Right lung (tissue), 5 donors: Measurements from ENCODE around the gene GART. TPM values are rescaled to one million over a fixed set of nuclear protein-coding genes. Genes with fewer than 3 reads are reported as not detected.
"Not testable (repeated sequence)": the region's sequence is repeated elsewhere in the genome, so short reads cannot be mapped to it uniquely, and the experiment has no call there.

ENCODE experiments used
- DNase-seq, 2 donors: peaks; one replicate each; pipeline ENCODE4 v3.0.0-alpha.2; 2013
- polyA plus RNA-seq, 5 donors: library from polyadenylated mRNA; unstranded; fragments of 120-200 nt; gene quantifications; one replicate each; pipeline versions ENCODE4 v1.2.1 to v1.2.3, GENCODE V29; 2013; ENCODE audit warnings: inconsistent platforms in 1 of 5, low replicate concordance in 1 of 5; ENCODE audit not compliant: insufficient read length in 5 of 5, insufficient read depth in 1 of 5

The GART gene
- polyA plus RNA-seq, 5 donors, result 66.2 to 93.3 (median 77.4) TPM

- no peak for DNase-seq
Measured at GRCh38 chr21:33522297-33522952, 19.5 kb downstream of the GART start.

- DNase-seq, result no peak
Measured at GRCh38 chr21:33518899-33519298, 23.0 kb downstream of the GART start.

GRCh38 chr21:33514229-33514628 is 27.7 kb downstream of the GART start:
- peak; percentile 42 to 62 for DNase-seq

- DNase-seq, result no peak
Measured at GRCh38 chr21:33512481-33512880, 29.4 kb downstream of the GART start.

GRCh38 chr21:33511639-33512038 is 30.3 kb downstream of the GART start:
- no peak for DNase-seq

- DNase-seq, result no peak
Measured at GRCh38 chr21:33510826-33511225, 31.1 kb downstream of the GART start.

GRCh38 chr21:33507003-33507402 is 34.9 kb downstream of the GART start:
- DNase-seq, result not testable (repeated sequence)

- no peak for DNase-seq
Measured at GRCh38 chr21:33505833-33506232, 36.1 kb downstream of the GART start.

- no peak for DNase-seq
Measured at GRCh38 chr21:33496345-33496744, 45.6 kb downstream of the GART start.

GRCh38 chr21:33495743-33496142 is 46.2 kb downstream of the GART start:
- no peak for DNase-seq

GRCh38 chr21:33493756-33494155 is 48.2 kb downstream of the GART start:
- no peak for DNase-seq

GRCh38 chr21:33492571-33492970 is 49.3 kb downstream of the GART start:
- peak; percentile 28 to 36 for DNase-seq

GRCh38 chr21:33491373-33492102 is 50.4 kb downstream of the GART start, which contains the start of gene DNAJC28:
Gene DNAJC28, minus strand, starts transcription at chr21:33491716. Its CDS starts 2,323 bp downstream, at chr21:33489393.
- DNase-seq, result peak; percentile 95 to 96

GRCh38 chr21:33490991-33491372 is 50.9 kb downstream of the GART start:
- no peak for DNase-seq

- DNase-seq, result no peak
Measured at GRCh38 chr21:33488936-33489335, 53.0 kb downstream of the GART start.

GRCh38 chr21:33487996-33488395 is 53.9 kb downstream of the GART start:
- no peak for DNase-seq

- DNase-seq, result no peak
Measured at GRCh38 chr21:33481314-33481943, 60.5 kb downstream of the GART start.

- DNase-seq, result no peak
Measured at GRCh38 chr21:33480481-33481103, 61.3 kb downstream of the GART start.

GRCh38 chr21:33479679-33480480 is 62.0 kb downstream of the GART start, which contains the start of gene TMEM50B:
Gene TMEM50B, minus strand, starts transcription at chr21:33479974. Its CDS starts 11,089 bp downstream, at chr21:33468885.
- DNase-seq, result peak; percentile 93 to 95

- peak; percentile 29 for DNase-seq
Measured at GRCh38 chr21:33478935-33479678, 62.8 kb downstream of the GART start.

- DNase-seq, result no peak
Measured at GRCh38 chr21:33478182-33478581, 63.7 kb downstream of the GART start.
